Measurements from ENCODE around the gene B4GALNT3.

- TF ChIP-seq ZNF274 (IDR thresholded peaks at IDR 0.05; ENCODE audit: low read depth, low read length) = no peak
- TF ChIP-seq YY1 (IDR thresholded peaks at IDR 0.05; ENCODE audit: insufficient read depth, insufficient read length) = no peak
Observed at GRCh38 chr12:418432-418831, 41.3 kb upstream of the B4GALNT3 start.

Measured in NT2/D1 (cell line).